GM18858 (cell line): ENCODE data around the gene TRIM52.

Experiments
- ATAC-seq: cut with Tn5 transposase; IDR thresholded peaks from one replicate; pipeline ENCODE4 v1.9.1; 2021; ENCODE audit not compliant: unreplicated experiment

TRIM52 gene

DNA sequence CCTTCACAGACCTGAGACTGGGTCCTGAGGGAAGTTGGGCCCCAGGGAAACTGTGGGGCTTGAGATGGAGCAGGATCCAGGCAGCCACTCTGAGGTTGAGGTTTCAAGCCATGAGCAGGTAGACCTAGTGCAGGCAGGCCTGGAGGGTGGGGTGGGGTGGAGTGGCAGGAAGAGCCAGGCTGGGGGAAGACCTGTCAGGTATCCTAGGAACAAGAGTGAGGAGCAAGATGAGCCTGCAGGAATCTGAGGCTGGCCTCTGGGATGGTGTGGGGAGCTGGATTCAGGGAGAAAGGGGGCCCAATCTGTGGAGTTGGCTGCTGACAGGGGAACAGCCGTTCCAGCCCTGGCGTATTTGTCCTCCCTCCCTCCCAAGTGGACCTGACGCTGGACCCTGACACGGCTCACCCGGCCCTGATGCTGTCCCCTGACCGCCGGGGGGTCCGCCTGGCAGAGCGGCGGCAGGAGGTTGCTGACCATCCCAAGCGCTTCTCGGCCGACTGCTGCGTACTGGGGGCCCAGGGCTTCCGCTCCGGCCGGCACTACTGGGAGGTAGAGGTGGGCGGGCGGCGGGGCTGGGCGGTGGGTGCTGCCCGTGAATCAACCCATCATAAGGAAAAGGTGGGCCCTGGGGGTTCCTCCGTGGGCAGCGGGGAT is 27.0 kb downstream of the TRIM52 start:
- ATAC-seq: no peak

DNA sequence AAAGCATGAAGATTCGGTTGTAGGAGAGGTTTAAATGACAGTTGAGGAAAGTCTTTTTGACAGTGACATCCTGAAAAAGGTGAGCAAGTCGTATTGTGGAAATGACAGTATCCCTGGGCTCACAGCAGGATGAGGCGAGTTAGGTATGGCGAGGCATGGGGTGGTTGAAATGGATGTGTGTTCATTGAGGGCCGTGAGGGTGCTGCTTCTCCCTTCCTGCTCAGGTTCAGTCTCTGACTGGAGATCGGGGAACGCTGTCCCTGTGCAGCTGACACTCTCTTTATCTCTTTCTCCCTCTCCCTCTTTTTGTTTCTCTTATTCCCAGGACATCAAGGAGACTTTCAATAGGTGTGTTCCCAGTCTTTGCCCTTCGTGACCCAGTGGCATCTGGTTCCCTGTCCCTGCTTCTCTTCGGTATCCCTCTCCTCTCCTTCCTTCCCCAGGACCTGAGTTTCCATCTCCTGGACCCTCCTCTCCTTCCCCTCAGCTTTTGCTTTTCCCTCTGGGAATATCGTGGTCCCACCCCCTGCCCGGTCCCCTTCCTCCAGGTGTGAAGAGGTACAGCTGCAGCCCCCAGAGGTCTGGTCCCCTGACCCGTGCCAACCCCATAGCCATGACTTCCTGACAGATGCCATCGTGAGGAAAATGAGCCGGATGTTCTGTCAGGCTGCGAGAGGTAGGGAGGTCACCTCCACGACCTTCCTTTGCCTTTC is 27.7 kb downstream of the TRIM52 start:
- no peak for ATAC-seq

DNA sequence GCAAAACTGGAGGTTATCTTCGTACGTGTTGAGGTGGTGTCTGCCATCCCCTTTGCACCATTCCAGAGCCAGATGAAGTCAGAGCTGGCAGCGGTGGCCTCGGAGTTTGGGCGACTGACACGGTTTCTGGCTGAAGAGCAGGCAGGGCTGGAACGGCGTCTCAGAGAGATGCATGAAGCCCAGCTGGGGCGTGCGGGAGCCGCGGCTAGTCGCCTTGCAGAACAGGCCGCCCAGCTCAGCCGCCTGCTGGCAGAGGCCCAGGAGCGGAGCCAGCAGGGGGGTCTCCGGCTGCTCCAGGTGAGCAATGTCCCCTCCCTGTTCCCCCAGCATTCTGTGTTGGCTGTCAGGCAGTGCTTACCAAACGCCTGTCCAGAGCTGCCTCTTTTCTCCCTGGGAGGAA is 28.4 kb downstream of the TRIM52 start:
- no peak for ATAC-seq

DNA sequence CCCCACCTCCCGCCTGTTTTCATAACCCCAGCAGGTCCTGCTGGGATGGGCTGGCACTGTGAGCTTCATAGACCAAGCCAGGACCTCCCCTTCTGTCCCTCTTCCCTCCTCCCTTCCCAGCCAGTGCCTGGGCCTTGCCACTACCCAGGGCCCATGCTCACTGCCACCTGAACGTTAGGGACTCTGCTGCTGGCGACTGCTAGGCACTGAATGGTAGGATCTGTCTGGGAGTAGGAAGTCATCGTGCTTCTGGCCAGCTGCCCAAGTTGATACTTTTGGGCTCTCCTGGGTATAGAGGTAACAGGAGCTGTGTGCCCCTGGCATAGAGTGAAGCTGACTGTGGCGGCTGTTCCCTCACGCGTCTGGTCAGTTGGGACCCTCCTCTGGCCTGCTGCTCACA is 29.5 kb downstream of the TRIM52 start:
- ATAC-seq: no peak

DNA sequence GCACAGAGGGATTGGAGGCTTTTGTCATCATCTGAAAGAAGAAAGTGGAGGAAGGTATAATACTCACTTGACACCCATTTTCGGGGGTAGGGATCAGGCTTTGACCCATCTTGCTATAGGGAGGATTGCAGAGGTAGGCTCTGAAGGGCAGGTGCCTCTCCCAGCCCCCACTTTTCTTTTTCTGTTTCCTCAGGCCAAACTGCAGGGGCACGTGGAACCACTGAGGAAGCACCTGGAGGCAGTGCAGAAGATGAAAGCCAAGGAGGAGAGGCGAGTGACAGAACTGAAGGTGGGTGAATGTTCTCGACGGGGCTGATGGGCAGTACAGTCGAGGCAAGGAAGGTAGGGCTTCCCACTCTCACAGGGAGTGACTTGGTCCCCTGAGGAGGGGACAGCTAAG is 30.4 kb downstream of the TRIM52 start:
- no peak for ATAC-seq

DNA sequence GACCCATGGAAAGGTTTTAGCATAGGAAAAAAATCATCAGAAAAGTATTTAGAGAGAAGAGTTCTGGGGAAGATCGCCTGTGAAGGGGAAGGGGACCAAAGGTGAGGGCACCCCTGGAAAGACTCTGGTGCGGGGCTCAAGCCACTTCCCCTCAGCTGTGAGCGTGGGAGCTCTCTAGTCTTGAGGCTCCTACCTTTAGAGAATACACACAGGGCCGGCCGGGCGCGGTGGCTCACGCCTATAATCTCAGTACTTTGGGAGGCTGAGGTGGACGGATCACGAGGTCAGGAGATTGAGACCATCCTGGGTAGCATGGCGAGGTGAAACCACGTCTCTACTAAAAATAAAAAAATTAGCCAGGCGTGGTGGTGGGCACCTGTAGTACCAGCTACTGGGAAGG is 30.9 kb downstream of the TRIM52 start:
- no peak for ATAC-seq

DNA sequence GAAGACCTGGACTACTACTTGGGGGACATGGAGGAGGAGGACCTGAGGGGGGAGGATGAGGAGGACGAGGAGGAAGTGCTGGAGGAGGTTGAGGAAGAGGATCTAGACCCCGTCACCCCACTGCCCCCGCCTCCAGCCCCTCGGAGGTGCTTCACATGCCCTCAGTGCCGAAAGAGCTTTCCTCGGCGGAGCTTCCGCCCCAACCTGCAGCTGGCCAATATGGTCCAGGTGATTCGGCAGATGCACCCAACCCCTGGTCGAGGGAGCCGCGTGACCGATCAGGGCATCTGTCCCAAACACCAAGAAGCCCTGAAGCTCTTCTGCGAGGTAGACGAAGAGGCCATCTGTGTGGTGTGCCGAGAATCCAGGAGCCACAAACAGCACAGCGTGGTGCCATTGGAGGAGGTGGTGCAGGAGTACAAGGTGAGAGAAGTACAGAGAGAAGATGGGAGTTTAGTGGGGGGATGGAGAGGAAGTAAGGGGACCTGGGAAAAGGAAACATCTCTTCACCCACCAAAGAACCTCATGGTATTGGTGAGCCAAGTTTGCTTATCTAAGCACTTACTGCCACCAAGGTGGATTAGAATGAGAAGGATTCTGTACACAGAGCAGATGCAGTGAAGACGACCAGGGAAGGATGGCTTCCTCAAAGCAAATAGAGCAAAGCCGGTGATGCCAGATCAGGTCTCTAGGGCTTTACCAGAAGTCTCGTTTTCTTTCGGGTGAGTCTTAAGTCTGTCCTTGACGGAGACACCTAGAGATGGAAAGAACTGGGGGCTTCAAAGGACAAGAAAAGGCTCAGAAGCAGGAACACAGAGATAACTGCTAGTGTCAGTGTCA is 36.3 kb downstream of the TRIM52 start:
- ATAC-seq: no peak

DNA sequence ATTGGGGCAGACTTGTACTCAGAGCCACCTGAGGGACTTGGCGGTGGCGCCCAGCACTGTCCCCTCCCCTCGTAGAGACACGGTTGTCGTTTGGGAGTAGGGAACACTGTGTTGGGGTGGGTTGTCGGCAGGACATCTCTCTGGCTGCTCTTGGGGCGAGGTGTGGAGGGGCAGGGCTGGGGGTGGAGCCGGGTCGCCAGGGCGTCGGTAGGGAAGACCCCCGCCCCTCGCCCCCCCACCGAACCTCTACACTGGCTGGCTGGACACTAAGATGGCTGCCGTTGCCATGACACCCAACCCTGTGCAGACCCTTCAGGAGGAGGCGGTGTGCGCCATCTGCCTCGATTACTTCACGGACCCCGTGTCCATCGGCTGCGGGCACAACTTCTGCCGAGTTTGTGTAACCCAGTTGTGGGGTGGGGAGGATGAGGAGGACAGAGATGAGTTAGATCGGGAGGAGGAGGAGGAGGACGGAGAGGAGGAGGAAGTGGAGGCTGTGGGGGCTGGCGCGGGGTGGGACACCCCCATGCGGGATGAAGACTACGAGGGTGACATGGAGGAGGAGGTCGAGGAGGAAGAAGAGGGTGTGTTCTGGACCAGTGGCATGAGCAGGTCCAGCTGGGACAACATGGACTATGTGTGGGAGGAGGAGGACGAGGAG is 37.1 kb downstream of the TRIM52 start:
- ATAC-seq: no peak

DNA sequence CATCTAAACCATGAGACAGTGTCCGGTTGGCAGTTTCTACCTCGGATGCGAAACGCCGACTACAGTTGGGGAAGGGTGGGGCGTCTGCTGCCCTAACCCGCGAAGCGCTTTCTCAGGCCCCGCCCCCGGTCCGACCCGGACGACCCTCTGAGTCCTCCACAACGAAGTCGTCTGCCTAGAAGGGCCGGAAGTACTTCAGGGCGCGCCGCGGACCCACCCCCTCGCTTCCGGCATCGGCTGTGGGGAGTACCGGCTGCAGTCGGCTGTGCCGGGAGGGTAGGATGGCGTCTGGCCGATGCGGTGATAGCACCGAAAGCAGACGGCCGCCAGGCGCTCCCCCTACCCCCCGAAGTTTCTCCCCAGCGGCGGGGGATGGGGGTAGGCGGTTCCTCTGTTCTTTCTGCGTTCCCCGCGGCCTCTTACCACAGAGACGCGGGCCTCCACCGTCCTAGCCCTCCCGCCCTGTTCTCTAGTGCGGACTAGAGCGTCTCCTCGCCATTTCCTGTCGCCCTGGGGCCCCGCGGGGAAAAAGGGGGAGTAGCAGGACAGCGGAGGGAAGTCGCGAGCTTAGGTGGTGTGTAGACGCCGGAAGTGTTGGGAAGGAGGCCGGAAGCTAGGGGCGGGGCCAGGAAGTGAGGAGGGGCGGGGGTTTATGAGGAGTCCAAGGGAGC is 37.8 kb downstream of the TRIM52 start, which contains the start of gene TRIM41:
TRIM41 (plus strand) TSS at position 224 of the 671 bp plus-strand sequence. CDS start 719 bp downstream, outside the sequence.
- ATAC-seq: peak; percentile 40

DNA sequence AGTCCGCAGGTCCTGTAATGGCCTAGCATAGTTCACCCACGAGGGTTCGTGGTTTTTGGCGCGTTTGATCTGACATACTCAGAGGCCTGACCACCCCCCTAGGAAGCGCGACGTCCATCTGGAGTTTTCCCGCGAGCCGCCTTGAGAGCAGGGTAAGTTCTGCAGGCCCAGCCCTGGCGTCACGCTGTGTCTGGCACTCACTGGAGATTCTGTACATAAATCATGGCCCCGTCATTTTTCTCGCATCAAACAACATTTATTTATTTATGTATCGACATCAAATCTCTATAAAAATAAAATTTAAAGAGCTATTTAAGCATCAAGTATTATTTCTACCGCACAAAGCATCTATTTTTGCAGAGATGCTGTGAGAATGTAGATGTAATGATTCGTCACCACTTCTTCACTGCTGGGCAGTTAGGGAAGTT is 38.3 kb downstream of the TRIM52 start:
- ATAC-seq: no peak

DNA sequence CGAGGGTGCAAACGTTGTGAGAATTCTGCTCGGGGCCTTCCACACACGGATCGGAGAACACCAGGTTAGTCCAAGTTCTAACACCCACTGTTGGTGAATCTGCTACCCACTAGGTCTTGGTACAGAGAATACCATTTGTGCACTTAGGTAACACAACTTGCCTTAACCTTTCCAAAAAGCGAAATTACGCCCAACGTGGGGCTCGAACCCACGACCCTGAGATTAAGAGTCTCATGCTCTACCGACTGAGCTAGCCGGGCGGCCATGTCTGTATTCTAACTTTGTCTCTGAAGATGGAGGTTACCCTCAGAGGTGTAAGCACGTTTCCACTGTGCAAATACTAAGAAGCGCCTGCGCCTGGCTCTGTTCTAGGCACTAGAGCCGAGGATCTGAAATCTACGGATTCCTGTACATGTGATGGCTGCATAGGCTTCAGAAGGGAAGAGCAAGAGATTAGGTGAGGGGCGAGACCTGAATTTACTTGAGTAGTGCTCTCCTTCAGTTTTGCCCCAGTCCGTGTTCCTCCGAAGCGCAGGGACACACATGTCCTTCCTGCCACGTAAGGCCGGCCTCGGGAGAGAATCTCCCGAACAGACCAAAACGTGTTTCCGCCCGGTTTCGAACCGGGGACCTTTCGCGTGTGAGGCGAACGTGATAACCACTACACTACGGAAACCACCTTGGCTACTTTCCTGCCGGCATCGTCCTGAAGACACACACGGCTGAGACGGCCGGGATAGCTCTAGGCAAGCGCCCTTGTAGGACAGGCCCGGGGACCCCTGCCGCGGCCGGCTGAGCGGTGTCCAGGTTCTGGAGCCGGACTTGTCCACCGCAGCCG is 38.9 kb downstream of the TRIM52 start:
- peak; percentile 23 for ATAC-seq

DNA sequence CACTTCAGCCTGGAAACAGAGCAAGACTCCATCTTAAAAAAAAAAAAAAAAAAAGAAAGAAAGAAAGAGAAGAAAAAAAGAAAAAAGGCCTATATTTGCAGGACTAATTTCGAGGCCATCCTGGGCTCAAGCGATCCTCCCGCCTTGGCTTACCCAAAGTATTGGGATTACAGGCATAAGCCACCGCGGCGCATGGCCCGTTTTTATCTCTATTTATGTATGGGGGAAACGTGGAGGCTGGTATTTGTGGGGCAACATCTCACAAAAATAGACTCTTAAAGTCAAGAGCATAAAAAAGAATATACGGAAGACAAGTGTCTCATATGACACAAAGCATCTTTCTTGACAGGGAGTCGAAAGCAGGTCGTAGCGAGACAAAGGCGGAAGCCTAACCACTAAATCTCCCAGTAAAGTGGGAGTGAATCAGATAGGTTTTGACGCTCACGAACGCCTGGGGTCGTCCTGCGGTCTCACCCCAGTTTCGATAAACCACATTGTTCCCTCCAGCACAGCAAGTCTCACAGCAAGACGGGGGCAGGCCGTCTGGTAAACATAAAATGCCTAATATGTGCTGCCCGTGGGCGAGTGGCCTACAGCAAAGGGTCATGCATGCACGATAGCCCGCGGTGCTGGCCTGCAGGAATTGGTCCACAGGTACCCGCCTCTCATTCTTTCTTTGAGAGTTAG is 39.7 kb downstream of the TRIM52 start:
- ATAC-seq: no peak

DNA sequence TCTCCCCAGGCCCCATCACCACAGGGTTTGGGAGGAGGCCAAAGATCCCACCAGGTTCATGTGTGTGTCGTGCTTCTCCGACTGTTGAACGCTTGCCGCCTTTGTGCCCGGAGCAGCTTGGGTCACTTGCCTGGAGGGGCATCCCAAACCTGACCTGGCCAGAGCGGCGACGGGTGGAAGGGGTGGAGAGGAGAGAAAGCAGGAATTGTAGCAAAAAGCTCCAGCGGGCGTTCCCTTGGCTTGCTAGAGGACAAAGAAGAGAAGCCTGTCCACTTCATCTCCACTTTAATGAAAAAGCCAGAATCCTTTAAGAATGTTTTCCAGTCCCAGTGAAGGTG is 40.8 kb downstream of the TRIM52 start:
- ATAC-seq: no peak

DNA sequence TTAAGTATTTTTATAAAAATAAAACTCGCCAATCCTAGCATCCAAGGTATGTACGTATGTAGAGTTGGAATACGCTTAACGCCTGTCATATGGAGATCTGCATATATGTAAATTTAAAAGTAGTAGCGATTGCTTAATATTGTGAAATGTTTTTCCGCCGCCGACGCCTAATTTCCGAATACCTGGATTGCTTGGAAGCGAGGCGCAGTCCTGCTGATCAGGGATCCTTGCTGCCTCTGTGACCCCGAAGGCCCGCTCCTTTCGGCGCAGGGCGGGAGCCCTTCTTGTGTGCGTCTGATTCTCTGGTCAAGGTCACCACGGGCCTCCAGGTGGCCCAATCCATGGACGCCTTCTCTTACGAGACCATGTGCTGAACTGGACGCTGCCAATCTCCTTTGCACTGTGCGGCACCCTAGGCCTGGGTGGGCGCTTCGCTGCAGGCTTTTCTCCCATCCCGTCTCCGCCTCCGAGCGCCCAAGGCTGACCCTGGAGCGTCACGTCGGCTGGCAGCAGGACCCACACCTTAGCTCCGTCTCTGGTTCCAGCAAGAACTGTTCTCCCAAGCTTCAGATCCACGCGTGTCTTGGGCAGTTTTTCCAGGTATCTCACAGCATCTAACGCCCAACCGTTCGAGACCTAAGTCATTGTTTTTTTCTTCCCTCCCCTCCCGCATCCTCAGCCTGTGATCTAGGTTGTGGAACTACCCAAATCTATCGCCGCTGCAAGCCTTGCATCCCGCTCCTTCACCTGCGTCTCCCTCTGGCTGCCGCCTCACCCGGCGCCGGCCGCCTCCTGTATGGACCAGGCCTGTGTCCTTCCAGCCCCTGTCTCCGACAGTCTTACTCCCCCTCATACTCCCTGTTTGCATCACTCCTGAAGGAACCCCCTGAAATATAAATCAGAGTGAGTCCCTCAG is 41.4 kb downstream of the TRIM52 start:
- ATAC-seq: no peak

DNA sequence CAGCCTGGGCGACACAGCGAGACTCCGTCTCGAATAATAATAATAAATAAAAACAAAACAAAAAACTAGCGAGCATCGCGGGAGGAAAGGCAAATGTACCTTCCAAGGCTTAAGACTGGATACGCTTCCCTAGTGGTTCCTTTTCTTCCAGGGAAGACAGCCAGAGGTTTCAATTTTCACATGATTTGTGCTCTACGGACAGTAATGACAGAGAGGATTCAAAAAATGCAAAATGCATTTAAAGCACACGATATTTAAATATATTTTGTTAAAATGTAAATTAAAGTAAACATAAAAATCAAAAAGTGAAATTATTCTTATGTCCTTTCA is 42.2 kb downstream of the TRIM52 start:
- ATAC-seq: no peak

DNA sequence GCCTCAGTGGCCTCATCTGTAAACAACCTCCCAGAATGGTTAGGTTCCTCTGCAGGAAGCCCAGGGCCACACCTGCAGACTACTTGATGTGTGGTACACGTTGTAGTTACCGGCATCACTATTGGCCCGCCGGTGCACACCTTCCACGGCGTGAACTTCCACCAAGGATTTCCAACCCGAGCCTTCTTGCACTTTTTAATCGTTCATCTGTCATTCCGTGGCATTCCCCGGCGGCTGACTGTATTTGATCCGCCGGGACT is 43.2 kb downstream of the TRIM52 start:
- ATAC-seq: no peak

DNA sequence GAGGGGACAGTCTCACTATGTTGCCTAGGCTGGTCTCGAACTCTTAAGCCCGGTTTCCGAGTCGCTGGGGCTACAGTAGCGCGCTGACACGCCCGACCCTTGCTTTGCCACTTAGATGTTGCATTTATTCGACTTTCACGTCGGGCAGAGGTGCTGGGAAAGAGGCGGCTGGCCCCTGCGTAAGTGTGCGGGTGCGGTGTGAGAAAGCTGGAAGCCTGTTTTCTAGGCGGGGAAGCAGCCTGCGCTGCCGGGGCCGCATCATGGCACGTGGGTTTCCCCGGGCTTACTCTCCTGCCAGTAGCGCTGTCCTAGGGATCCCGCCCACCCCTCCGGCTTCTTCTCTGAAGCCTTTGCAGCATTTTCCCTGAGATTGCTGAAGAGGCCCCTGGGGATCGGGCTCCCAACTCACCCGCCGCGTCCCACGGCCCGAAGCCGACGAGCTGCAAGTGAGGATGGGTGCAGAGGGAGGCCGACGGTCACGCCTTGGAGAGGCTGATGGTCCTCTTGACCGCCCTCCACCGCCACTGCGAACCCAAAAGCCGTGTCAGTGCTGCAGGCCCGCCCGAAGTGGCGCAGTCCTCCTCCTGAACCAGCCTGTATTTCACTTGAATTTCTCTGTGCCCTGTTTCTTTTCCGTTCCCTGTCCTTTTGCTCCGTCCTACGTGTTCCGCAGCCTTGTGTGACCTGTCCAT is 43.7 kb downstream of the TRIM52 start:
- ATAC-seq: no peak
